Measurements from ENCODE around the gene HRK. TPM values are rescaled to one million over a fixed set of nuclear protein-coding genes. Genes with fewer than 3 reads are reported as not detected.

Gene HRK
- total and polyA plus RNA-seq, 2 of the 8 experiments (the other 6 are each of a cell fraction or from before 2014, with no cell fraction given), result 1.6 to 2.7 TPM

- H3K79me2 ChIP-seq (ENCODE audit: control insufficient read depth in 1 of 2, insufficient read depth in 2 of 2, low read length in 2 of 2), result no peaks in the 10 kb centered on the region
- no peak overlapping the region for H3K56ac ChIP-seq (replicated peaks; ENCODE audit: insufficient read length, low read depth, low read length)
- no peak overlapping the region for H4K8ac ChIP-seq (ENCODE audit: extremely low read depth, insufficient read depth, low read length)
- no peaks in the 10 kb centered on the region for H3K23me2 ChIP-seq (ENCODE audit: low read depth, low read length)
- no peak overlapping the region for H2BK12ac ChIP-seq (ENCODE audit: low read depth, low read length)
- H3K14ac ChIP-seq (ENCODE audit: insufficient read length), result no peak overlapping the region
- no peak overlapping the region for H3K23ac ChIP-seq (ENCODE audit: insufficient read length)
- no peaks in the 10 kb centered on the region for H3K36me3 ChIP-seq (ENCODE audit: control insufficient read depth in 2 of 4, insufficient read depth in 4 of 4, low read length in 3 of 4)
- H3K9me3 ChIP-seq (ENCODE audit: insufficient read depth in 2 of 2, low read depth in 1 of 2, low read length in 1 of 2), result no peaks in the 10 kb centered on the region
- H3K79me1 ChIP-seq (ENCODE audit: low read depth, low read length), result no peaks in the 10 kb centered on the region
- FAIRE-seq (no peak), DNase-seq (ENCODE audit: low read depth in 1 of 2, low spot score in 2 of 2) (no peak)
- no peak for TF ChIP-seq ZNF274 (IDR thresholded peaks at IDR 0.05; ENCODE audit: borderline replicate concordance, extremely low read depth, low read length)
- no peak overlapping the region for H3K4ac ChIP-seq (replicated peaks; ENCODE audit: insufficient read length, low read depth, low read length)
- no peak overlapping the region for H2BK120ac ChIP-seq (replicated peaks; ENCODE audit: low read depth, low read length)
- no peak overlapping the region for H3K9ac ChIP-seq (replicated peaks in 1 of 4; ENCODE audit: extremely low read depth in 1 of 4, low read depth in 3 of 4, low read length in 3 of 4)
- no peaks in the 10 kb centered on the region for H3K27me3 ChIP-seq (replicated peaks in 1 of 4; ENCODE audit: control insufficient read depth in 3 of 4, extremely low read depth in 1 of 4, insufficient read depth in 3 of 4, low read length in 3 of 4)
- H3K4me1 ChIP-seq (replicated peaks in 1 of 4; ENCODE audit: control insufficient read depth in 3 of 4, insufficient read depth in 4 of 4, low read length in 3 of 4), result peaks cover 0 to 3% (median 0%) of the 10 kb centered on the region in 4 experiments; a peak in 1 of 7 replicates
- H3K18ac ChIP-seq (ENCODE audit: extremely low read depth, low read length), result no peak overlapping the region
- 89% methylated on average over 6 of the region's 6 CpGs; no CpG with 5 or more reads in 1 of the 2 experiments for WGBS, 2 experiments (ENCODE audit: extremely low coverage in 1 of 2, insufficient coverage in 1 of 2, insufficient read length in 1 of 2, insufficient replicate concordance in 2 of 2, low coverage in 1 of 2, low lambda C conversion rate in 2 of 2, missing lambda C conversion rate in 1 of 2)
- no peak overlapping the region for H3K27ac ChIP-seq (ENCODE audit: low read depth, low read length)
- no peaks in the 10 kb centered on the region for H4K20me1 ChIP-seq (replicated peaks in 1 of 2; ENCODE audit: control insufficient read depth in 1 of 2, insufficient read depth in 2 of 2, low read length in 2 of 2)
- H3K4me2 ChIP-seq (ENCODE audit: insufficient read depth in 1 of 2, low read depth in 2 of 2, low read length in 2 of 2), result no peak overlapping the region
- no peak overlapping the region for H2BK20ac ChIP-seq (ENCODE audit: low read length)
- H2BK5ac ChIP-seq (ENCODE audit: low read depth, low read length), result no peak overlapping the region
- CTCF ChIA-PET (ENCODE audit: partially characterized antibody), result no interaction called here
- H4K5ac ChIP-seq (ENCODE audit: insufficient read length, low read depth, low read length), result no peak overlapping the region
- H3K4me3 ChIP-seq (ENCODE audit: extremely low read depth in 1 of 4, insufficient read depth in 2 of 4, low read depth in 3 of 4, low read length in 4 of 4), result no peak overlapping the region
- no peak overlapping the region for H2AFZ ChIP-seq (ENCODE audit: low read length)
- POLR2A ChIA-PET (ENCODE audit: partially characterized antibody), result no interaction called here
- H2AK5ac ChIP-seq (ENCODE audit: low read depth, low read length), result no peak overlapping the region
- H4K91ac ChIP-seq (replicated peaks; ENCODE audit: insufficient read length, low read length), result no peak overlapping the region
- H2BK15ac ChIP-seq (ENCODE audit: low read length), result no peak overlapping the region
Observed at GRCh38 chr12:116807546-116807945, 73.7 kb downstream of the HRK start.
